ENCODE results near the gene EEF1E1.

The EEF1E1 gene

DNA sequence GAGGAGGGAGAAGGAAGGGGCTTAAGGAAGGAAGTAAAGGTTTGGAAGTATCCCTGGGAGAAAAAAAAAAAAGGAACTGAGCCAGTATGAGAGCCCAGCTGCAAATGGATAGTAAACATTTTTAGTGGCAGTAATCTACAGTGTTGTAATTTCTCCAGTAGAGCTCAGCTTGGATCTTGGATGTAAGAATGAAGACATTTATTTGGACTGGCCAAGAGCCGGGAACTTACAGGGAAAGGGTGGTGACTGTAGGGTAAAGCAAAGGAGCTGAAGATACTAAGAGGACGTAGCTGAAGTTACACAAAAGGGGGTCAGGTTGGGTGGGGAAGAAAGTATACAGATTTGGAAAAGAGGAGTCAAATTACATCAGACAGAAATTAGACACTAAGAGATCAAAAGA is 13.5 kb downstream of the EEF1E1 start:
- Histone ChIP-seq H3K9ac (ENCODE audit: low read length in 2 of 2) (no peak overlapping the region), H3K4me3 (ENCODE audit: low read length in 2 of 2) (no peak overlapping the region), H3K9me3 (ENCODE audit: control insufficient read depth in 2 of 2, low read length in 2 of 2) (no peaks in the 10 kb centered on the region), H3K36me3 (ENCODE audit: control insufficient read depth in 2 of 2, insufficient read depth in 2 of 2, low read length in 2 of 2) (peaks cover 18 to 19% of the 10 kb centered on the region in 2 donors), H3K27me3 (ENCODE audit: control insufficient read depth in 1 of 2, insufficient read depth in 2 of 2, low read length in 2 of 2) (no peaks in the 10 kb centered on the region), H3K27ac (ENCODE audit: low read length) (no peak overlapping the region), H3K4me1 (ENCODE audit: control insufficient read depth, insufficient read depth, low read length) (no peaks in the 10 kb centered on the region)

DNA sequence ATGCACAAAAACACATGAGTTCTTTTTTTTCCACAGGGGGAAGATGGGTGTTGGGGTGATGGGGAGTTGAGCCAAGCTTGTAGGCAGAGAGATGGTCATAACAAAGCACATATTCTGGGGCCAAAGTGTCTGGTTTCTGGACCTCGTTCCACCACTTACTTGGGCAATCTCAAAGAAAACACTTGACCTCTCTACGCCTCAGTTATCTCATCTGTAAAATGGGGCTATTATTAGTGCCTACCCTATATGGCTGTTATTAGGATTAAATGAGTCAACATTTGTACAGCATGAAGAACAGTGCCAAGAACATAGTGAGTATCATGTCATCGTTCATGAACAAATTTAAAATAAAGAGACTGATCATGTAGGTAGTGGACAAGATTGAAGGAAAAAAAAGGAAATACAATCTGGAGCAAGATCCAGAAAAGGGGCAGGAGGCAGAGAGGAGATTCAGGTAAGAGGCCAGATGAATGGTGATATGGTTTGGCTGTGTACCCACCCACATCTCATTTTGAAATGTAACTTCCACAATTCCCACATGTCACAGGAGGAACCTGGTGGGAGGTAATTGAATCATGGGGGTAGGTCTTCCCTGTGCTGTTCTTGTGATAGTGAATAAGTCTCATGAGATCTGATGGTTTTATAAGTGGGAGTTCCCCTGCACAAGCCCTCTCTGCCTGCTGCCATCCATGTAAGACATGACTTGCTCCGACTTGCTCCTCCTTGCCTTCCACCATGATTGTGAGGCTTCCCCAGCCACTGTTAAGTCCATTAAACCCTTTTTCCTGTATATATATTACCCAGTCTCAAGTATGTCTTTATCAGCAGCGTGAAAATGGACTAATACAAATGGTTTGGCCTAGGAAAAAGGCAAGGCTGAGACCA is 14.2 kb downstream of the EEF1E1 start:
- peaks cover 18% of the 10 kb centered on the region in 2 donors for H3K36me3 ChIP-seq (ENCODE audit: control insufficient read depth in 2 of 2, insufficient read depth in 2 of 2, low read length in 2 of 2)
- no peaks in the 10 kb centered on the region for H3K4me1 ChIP-seq (ENCODE audit: control insufficient read depth, insufficient read depth, low read length)
- H3K4me3 ChIP-seq (ENCODE audit: low read length in 2 of 2), result no peak overlapping the region
- no peak overlapping the region for H3K27ac ChIP-seq (ENCODE audit: low read length)
- no peak overlapping the region for H3K9ac ChIP-seq (ENCODE audit: low read length in 2 of 2)
- H3K9me3 ChIP-seq (ENCODE audit: control insufficient read depth in 2 of 2, low read length in 2 of 2), result no peaks in the 10 kb centered on the region
- H3K27me3 ChIP-seq (ENCODE audit: control insufficient read depth in 1 of 2, insufficient read depth in 2 of 2, low read length in 2 of 2), result no peaks in the 10 kb centered on the region

DNA sequence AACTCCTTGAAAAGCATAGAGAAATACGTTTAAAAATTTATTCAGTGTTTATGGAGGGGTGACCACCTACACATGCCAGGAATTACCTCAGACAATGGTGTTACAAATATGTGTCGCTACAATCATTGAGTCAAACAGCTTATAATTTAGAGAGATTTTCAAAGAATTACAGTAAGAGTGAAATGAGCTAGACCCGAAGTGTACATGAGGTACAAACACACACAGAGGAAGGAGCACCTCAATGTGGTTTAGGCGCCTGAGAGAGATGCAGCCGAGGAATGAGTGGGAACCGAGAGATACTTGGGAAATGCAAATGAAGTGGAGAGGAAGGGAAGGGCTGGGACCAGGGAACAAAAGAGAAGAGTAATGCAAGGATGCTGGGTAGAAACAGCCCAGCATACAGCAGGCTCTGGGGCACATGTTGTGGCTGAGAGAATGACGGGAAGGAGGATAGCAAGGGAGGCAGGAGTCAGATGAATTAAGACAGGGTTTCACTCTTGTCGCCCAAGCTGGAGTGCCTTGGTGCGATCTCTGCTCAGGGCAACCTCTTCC is 15.5 kb downstream of the EEF1E1 start:
- Histone ChIP-seq H3K4me3 (ENCODE audit: low read length in 2 of 2) (no peak overlapping the region), H3K27ac (ENCODE audit: low read length) (no peak overlapping the region), H3K9me3 (ENCODE audit: control insufficient read depth in 2 of 2, low read length in 2 of 2) (no peaks in the 10 kb centered on the region), H3K4me1 (ENCODE audit: control insufficient read depth, insufficient read depth, low read length) (no peaks in the 10 kb centered on the region), H3K27me3 (ENCODE audit: control insufficient read depth in 1 of 2, insufficient read depth in 2 of 2, low read length in 2 of 2) (no peaks in the 10 kb centered on the region), H3K9ac (ENCODE audit: low read length in 2 of 2) (no peak overlapping the region), H3K36me3 (ENCODE audit: control insufficient read depth in 2 of 2, insufficient read depth in 2 of 2, low read length in 2 of 2) (peaks cover 18% of the 10 kb centered on the region in 2 donors)

DNA sequence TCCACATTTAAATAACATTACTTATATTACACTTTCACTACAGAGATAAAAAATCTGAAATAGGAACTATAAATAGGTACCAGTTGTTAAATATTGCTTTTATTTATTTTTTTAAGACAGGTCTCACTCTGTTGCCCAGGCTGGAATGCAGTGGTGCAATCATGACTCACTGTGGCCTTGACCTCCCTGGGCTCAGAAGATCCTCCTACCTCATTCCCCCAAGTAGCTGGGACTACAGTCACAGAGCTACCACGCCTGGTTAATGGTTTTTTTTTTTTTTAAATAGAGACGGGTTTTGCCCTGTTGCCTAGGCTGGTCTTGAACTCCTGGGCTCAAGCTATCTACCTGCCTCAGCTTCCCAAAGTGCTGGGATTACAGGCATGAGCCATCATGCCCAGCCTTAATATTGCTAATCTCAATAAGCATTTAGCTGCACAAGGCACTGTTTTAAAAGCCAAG is 17.3 kb downstream of the EEF1E1 start:
- peaks cover 8 to 18% of the 10 kb centered on the region in 2 donors for H3K36me3 ChIP-seq (ENCODE audit: control insufficient read depth in 2 of 2, insufficient read depth in 2 of 2, low read length in 2 of 2)
- no peaks in the 10 kb centered on the region for H3K4me1 ChIP-seq (ENCODE audit: control insufficient read depth, insufficient read depth, low read length)
- H3K27ac ChIP-seq (ENCODE audit: low read length), result no peak overlapping the region
- H3K9me3 ChIP-seq (ENCODE audit: control insufficient read depth in 2 of 2, low read length in 2 of 2), result no peaks in the 10 kb centered on the region
- H3K4me3 ChIP-seq (ENCODE audit: low read length in 2 of 2), result no peak overlapping the region
- no peak overlapping the region for H3K9ac ChIP-seq (ENCODE audit: low read length in 2 of 2)
- no peaks in the 10 kb centered on the region for H3K27me3 ChIP-seq (ENCODE audit: control insufficient read depth in 1 of 2, insufficient read depth in 2 of 2, low read length in 2 of 2)

DNA sequence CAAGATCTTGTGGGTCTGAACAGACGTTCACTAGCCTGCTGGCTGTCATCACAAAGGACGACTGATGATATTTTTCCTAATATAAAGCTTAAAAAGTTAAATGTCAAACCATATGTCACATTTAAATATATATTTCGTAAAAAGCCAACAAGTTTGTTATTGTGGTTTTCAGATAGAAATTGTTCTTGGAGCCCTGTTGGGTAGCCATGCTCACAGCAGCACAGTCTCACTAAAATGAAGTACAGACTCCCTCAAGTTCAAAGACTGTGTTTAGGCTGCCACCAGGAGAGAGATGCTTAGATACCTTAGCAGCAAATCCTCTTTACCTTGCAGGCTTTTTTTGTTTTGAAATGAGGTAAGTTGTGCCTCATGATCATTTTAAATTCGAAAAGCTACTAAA is 17.8 kb downstream of the EEF1E1 start:
- H3K27me3 ChIP-seq (ENCODE audit: control insufficient read depth in 1 of 2, insufficient read depth in 2 of 2, low read length in 2 of 2), result no peaks in the 10 kb centered on the region
- no peaks in the 10 kb centered on the region for H3K4me1 ChIP-seq (ENCODE audit: control insufficient read depth, insufficient read depth, low read length)
- H3K4me3 ChIP-seq (ENCODE audit: low read length in 2 of 2), result no peak overlapping the region
- no peaks in the 10 kb centered on the region for H3K9me3 ChIP-seq (ENCODE audit: control insufficient read depth in 2 of 2, low read length in 2 of 2)
- H3K27ac ChIP-seq (ENCODE audit: low read length), result no peak overlapping the region
- no peak overlapping the region for H3K9ac ChIP-seq (ENCODE audit: low read length in 2 of 2)
- H3K36me3 ChIP-seq (ENCODE audit: control insufficient read depth in 2 of 2, insufficient read depth in 2 of 2, low read length in 2 of 2), result peaks cover 8 to 16% of the 10 kb centered on the region in 2 donors

DNA sequence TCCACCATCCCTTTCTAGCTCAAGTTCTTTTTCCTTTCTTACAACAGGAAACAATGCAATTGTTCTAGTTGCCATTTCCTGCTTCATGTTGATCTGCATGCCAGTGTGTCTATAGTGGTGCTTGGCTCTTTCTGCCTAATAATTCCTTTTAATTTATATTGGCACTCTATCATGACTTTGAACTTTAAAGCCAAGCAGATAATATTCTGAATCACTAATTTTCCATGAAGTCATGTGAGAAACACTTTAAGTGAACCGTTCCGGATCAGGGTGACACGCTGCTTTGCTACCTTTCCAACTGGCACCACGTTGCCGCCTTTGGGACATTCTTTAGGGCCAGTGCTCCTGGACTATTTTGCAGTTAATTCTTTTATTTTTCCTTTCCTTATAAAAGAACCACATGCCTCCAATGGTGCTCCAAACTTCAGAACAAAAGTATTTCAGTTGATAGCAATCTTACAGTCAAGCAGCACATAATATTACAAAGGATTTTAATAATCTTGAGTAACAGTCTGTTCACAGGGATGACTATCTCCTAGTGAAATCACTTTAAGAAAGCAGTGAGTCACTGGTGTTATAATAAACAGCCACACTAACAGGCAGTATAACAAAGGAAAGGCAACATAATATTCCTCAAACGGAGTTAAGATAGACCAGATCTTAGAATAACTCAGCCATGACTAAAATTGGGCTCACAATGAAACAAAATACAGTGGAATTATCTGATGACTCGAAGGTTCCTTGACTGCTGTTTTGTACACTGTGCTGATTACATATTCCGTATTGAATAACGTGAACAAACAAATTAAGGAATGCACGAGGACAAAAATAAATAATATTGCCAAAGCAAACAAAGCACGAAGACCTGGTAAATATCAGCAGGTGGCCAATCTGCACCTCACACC is 19.1 kb downstream of the EEF1E1 start:
- peaks cover 6 to 7% of the 10 kb centered on the region in 2 donors for H3K36me3 ChIP-seq (ENCODE audit: control insufficient read depth in 2 of 2, insufficient read depth in 2 of 2, low read length in 2 of 2)
- H3K4me3 ChIP-seq (ENCODE audit: low read length in 2 of 2), result no peak overlapping the region
- H3K9me3 ChIP-seq (ENCODE audit: control insufficient read depth in 2 of 2, low read length in 2 of 2), result no peaks in the 10 kb centered on the region
- H3K9ac ChIP-seq (ENCODE audit: low read length in 2 of 2), result no peak overlapping the region
- H3K27ac ChIP-seq (ENCODE audit: low read length), result no peak overlapping the region
- no peaks in the 10 kb centered on the region for H3K4me1 ChIP-seq (ENCODE audit: control insufficient read depth, insufficient read depth, low read length)
- no peaks in the 10 kb centered on the region for H3K27me3 ChIP-seq (ENCODE audit: control insufficient read depth in 1 of 2, insufficient read depth in 2 of 2, low read length in 2 of 2)

DNA sequence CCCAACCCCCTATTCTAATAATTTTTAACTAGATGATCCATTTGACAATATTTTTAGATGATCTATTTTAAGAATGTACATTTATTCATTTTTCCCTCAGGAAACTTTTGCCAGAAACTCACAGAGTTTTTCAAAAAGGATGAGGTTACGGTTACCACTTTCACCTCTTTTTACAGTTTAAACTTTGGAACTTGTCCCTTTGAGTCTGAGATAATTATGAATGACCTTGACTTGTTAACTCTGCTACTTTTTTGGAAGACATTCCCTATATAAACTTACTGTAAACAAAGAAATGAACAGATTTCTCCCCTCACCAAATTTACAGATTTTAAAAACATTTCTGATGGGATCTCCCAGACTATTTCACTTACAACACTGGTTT is 19.8 kb downstream of the EEF1E1 start:
- H3K27ac ChIP-seq (ENCODE audit: low read length), result no peak overlapping the region
- no peaks in the 10 kb centered on the region for H3K9me3 ChIP-seq (ENCODE audit: control insufficient read depth in 2 of 2, low read length in 2 of 2)
- no peak overlapping the region for H3K9ac ChIP-seq (ENCODE audit: low read length in 2 of 2)
- peaks cover under 1 to 5% of the 10 kb centered on the region in 2 donors for H3K36me3 ChIP-seq (ENCODE audit: control insufficient read depth in 2 of 2, insufficient read depth in 2 of 2, low read length in 2 of 2)
- H3K4me3 ChIP-seq (ENCODE audit: low read length in 2 of 2), result no peak overlapping the region
- H3K4me1 ChIP-seq (ENCODE audit: control insufficient read depth, insufficient read depth, low read length), result no peaks in the 10 kb centered on the region
- H3K27me3 ChIP-seq (ENCODE audit: control insufficient read depth in 1 of 2, insufficient read depth in 2 of 2, low read length in 2 of 2), result no peaks in the 10 kb centered on the region

DNA sequence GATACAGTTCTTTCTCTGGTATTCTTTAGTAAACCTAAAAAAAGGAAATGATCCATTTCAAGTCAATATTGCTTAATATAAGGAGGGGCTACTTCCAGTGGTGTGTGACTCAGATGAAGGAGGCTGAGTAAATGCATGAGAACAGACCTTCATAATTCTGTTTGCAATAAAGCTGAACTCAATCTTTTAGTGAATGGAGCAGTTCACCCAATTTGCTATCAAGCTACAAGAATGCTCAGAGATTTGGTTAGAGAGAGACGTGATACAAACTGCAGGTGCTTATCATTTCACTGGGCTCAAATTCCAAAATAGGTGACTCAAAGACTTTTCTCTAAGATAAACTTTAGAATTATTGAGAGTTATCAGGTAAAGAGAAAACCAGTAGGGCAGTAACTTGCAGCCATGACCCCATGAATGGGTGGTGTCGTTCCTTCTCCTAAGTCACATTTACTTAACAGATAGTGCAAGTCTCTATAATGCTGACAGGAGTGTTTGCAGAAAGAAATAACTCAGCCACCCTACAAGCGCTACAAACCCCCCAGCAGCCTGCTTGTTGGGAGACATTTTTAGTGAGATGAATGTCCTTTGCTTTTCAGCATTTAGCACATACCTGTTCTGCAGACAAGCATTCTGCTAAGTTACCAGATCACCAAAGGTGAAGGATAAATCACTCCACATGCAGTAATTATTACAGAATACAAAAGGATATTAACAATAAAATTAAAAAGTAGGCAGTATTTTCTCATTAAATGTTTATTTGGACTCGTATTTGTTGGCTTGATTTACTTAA is 21.8 kb downstream of the EEF1E1 start:
- Histone ChIP-seq H3K36me3 (ENCODE audit: control insufficient read depth in 2 of 2, insufficient read depth in 2 of 2, low read length in 2 of 2) (no peaks in the 10 kb centered on the region), H3K4me1 (ENCODE audit: control insufficient read depth, insufficient read depth, low read length) (no peaks in the 10 kb centered on the region), H3K4me3 (ENCODE audit: low read length in 2 of 2) (no peak overlapping the region), H3K9me3 (ENCODE audit: control insufficient read depth in 2 of 2, low read length in 2 of 2) (no peaks in the 10 kb centered on the region), H3K9ac (ENCODE audit: low read length in 2 of 2) (no peak overlapping the region), H3K27me3 (ENCODE audit: control insufficient read depth in 1 of 2, insufficient read depth in 2 of 2, low read length in 2 of 2) (no peaks in the 10 kb centered on the region), H3K27ac (ENCODE audit: low read length) (no peak overlapping the region)

DNA sequence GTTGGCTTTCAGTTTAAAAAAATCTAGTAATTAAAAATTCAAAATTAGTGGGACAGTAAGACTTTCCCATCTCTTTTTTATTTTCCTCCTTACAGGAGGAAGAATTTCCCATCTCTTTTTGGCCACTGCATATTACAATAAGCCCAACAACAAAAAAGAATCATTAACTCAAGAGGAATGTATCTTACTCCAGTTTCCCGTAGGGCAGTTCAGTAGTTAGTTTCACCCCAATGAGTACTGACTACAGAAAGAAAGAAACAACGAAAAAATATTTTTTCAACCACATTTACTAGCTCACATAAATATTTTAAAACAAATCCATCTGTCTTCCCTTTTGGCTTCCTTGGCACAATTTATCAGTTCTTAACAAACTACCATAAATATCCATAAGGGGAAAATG is 23.2 kb downstream of the EEF1E1 start:
- no peak overlapping the region for H3K9ac ChIP-seq (ENCODE audit: low read length in 2 of 2)
- H3K27ac ChIP-seq (ENCODE audit: low read length), result no peak overlapping the region
- no peaks in the 10 kb centered on the region for H3K4me1 ChIP-seq (ENCODE audit: control insufficient read depth, insufficient read depth, low read length)
- H3K36me3 ChIP-seq (ENCODE audit: control insufficient read depth in 2 of 2, insufficient read depth in 2 of 2, low read length in 2 of 2), result no peaks in the 10 kb centered on the region
- no peaks in the 10 kb centered on the region for H3K27me3 ChIP-seq (ENCODE audit: control insufficient read depth in 1 of 2, insufficient read depth in 2 of 2, low read length in 2 of 2)
- H3K9me3 ChIP-seq (ENCODE audit: control insufficient read depth in 2 of 2, low read length in 2 of 2), result no peaks in the 10 kb centered on the region
- H3K4me3 ChIP-seq (ENCODE audit: low read length in 2 of 2), result no peak overlapping the region

DNA sequence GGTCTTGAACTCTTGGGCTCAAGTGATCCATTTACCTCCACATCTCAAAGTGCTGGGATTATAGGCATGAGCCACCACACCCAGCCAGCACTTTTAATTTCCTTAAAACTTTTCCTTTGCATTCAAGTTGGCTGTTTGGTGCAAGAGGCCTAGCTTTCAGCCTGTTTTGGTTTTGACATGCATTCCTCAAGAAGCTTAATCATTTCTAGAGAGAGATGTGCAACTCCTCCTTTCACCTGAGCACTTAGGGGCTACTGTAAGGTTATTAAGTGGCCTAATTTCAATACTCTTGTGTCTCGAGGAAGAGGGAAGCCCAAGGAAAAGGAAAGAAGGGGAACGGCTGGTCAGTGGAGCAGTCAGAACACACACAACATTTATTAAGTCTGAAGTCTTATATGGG is 24.4 kb downstream of the EEF1E1 start:
- Histone ChIP-seq H3K9ac (ENCODE audit: low read length in 2 of 2) (no peak overlapping the region), H3K36me3 (ENCODE audit: control insufficient read depth in 2 of 2, insufficient read depth in 2 of 2, low read length in 2 of 2) (no peaks in the 10 kb centered on the region), H3K4me3 (ENCODE audit: low read length in 2 of 2) (no peak overlapping the region), H3K27me3 (ENCODE audit: control insufficient read depth in 1 of 2, insufficient read depth in 2 of 2, low read length in 2 of 2) (no peaks in the 10 kb centered on the region), H3K27ac (ENCODE audit: low read length) (no peak overlapping the region), H3K4me1 (ENCODE audit: control insufficient read depth, insufficient read depth, low read length) (no peaks in the 10 kb centered on the region), H3K9me3 (ENCODE audit: control insufficient read depth in 2 of 2, low read length in 2 of 2) (no peaks in the 10 kb centered on the region)
